Measurements from ENCODE around the gene CMPK2.
"Not testable (repeated sequence)": the region's sequence is repeated elsewhere in the genome, so short reads cannot be mapped to it uniquely, and the experiment has no call there.

CMPK2 gene

GRCh38 chr2:6883448-6884122, 17.9 kb upstream of the CMPK2 start:
- no peak for DNase-seq
- in situ Hi-C loops (cut with HindIII; ENCODE audit: low pct_ligation_motif_present, low pct_unique_long_range_greater_than_20kb, low sequenced_read_pairs), result no loop called here

GRCh38 chr2:6881516-6881915, 15.8 kb upstream of the CMPK2 start:
- in situ Hi-C loops (cut with HindIII; ENCODE audit: low pct_ligation_motif_present, low pct_unique_long_range_greater_than_20kb, low sequenced_read_pairs), result no loop called here
- DNase-seq, result no peak

- in situ Hi-C loops (cut with HindIII; ENCODE audit: low pct_ligation_motif_present, low pct_unique_long_range_greater_than_20kb, low sequenced_read_pairs), result no loop called here
- DNase-seq, result no peak
These were observed 15.3 kb upstream of the CMPK2 start for GRCh38 chr2:6881046-6881445.

- DNase-seq, result no peak
- in situ Hi-C loops (cut with HindIII; ENCODE audit: low pct_ligation_motif_present, low pct_unique_long_range_greater_than_20kb, low sequenced_read_pairs), result no loop called here
These were observed 14.6 kb upstream of the CMPK2 start for GRCh38 chr2:6880200-6880733.

GRCh38 chr2:6879011-6879410, 13.3 kb upstream of the CMPK2 start:
- no peak for DNase-seq
- in situ Hi-C loops (cut with HindIII; ENCODE audit: low pct_ligation_motif_present, low pct_unique_long_range_greater_than_20kb, low sequenced_read_pairs), result no loop called here

- no peak for DNase-seq
- in situ Hi-C loops (cut with HindIII; ENCODE audit: low pct_ligation_motif_present, low pct_unique_long_range_greater_than_20kb, low sequenced_read_pairs), result no loop called here
These were observed 12.8 kb upstream of the CMPK2 start for GRCh38 chr2:6878549-6878948.

- DNase-seq, result peak; percentile 50
- in situ Hi-C loops (cut with HindIII; ENCODE audit: low pct_ligation_motif_present, low pct_unique_long_range_greater_than_20kb, low sequenced_read_pairs), result no loop called here
These were observed 11.9 kb upstream of the CMPK2 start, which contains the start of gene RSAD2 for GRCh38 chr2:6877402-6878304. TSS of gene RSAD2 (plus strand) at chr2:6877777. CDS start at chr2:6877801, 24 bp downstream.

- in situ Hi-C loops (cut with HindIII; ENCODE audit: low pct_ligation_motif_present, low pct_unique_long_range_greater_than_20kb, low sequenced_read_pairs), result no loop called here
- no peak for DNase-seq
These were observed 10.6 kb upstream of the CMPK2 start for GRCh38 chr2:6876309-6876708.

- in situ Hi-C loops (cut with HindIII; ENCODE audit: low pct_ligation_motif_present, low pct_unique_long_range_greater_than_20kb, low sequenced_read_pairs), result no loop called here
- DNase-seq, result no peak
These were observed 8.3 kb upstream of the CMPK2 start for GRCh38 chr2:6874032-6874431.

GRCh38 chr2:6872394-6872793, 6.7 kb upstream of the CMPK2 start:
- in situ Hi-C loops (cut with HindIII; ENCODE audit: low pct_ligation_motif_present, low pct_unique_long_range_greater_than_20kb, low sequenced_read_pairs), result no loop called here
- DNase-seq, result no peak

GRCh38 chr2:6866982-6867381, 1.3 kb upstream of the CMPK2 start:
- DNase-seq, result no peak
- in situ Hi-C loops (cut with HindIII; ENCODE audit: low pct_ligation_motif_present, low pct_unique_long_range_greater_than_20kb, low sequenced_read_pairs), result no loop called here

- peak; percentile 39 for DNase-seq
- in situ Hi-C loops (cut with HindIII; ENCODE audit: low pct_ligation_motif_present, low pct_unique_long_range_greater_than_20kb, low sequenced_read_pairs), result no loop called here
These were observed 566 bp upstream of the CMPK2 start for GRCh38 chr2:6866275-6866671.

GRCh38 chr2:6864923-6865345, 773 bp downstream of the CMPK2 start:
- in situ Hi-C loops (cut with HindIII; ENCODE audit: low pct_ligation_motif_present, low pct_unique_long_range_greater_than_20kb, low sequenced_read_pairs), result no loop called here
- no peak for DNase-seq

- in situ Hi-C loops (cut with HindIII; ENCODE audit: low pct_ligation_motif_present, low pct_unique_long_range_greater_than_20kb, low sequenced_read_pairs), result no loop called here
- DNase-seq, result no peak
These were observed 1.4 kb downstream of the CMPK2 start for GRCh38 chr2:6864231-6864754.

GRCh38 chr2:6863792-6864191, 1.9 kb downstream of the CMPK2 start:
- in situ Hi-C loops (cut with HindIII; ENCODE audit: low pct_ligation_motif_present, low pct_unique_long_range_greater_than_20kb, low sequenced_read_pairs), result no loop called here
- no peak for DNase-seq

GRCh38 chr2:6860296-6860695, 5.4 kb downstream of the CMPK2 start:
- in situ Hi-C loops (cut with HindIII; ENCODE audit: low pct_ligation_motif_present, low pct_unique_long_range_greater_than_20kb, low sequenced_read_pairs), result no loop called here
- DNase-seq, result no peak

GRCh38 chr2:6858466-6859027, 7.2 kb downstream of the CMPK2 start:
- DNase-seq; in situ Hi-C loops (cut with HindIII; ENCODE audit: low pct_ligation_motif_present, low pct_unique_long_range_greater_than_20kb, low sequenced_read_pairs): not testable (repeated sequence)

GRCh38 chr2:6856548-6856920, 9.2 kb downstream of the CMPK2 start:
- DNase-seq, result no peak
- in situ Hi-C loops (cut with HindIII; ENCODE audit: low pct_ligation_motif_present, low pct_unique_long_range_greater_than_20kb, low sequenced_read_pairs), result no loop called here
